Measurements from ENCODE around the gene ME3. TPM values are rescaled to one million over a fixed set of nuclear protein-coding genes. Genes with fewer than 3 reads are reported as not detected.

The ME3 gene
- total and polyA plus RNA-seq, 2 donors (not counting 1 experiment from before 2014, with no cell fraction given) = 1.3 TPM; not detected in 1

DNA sequence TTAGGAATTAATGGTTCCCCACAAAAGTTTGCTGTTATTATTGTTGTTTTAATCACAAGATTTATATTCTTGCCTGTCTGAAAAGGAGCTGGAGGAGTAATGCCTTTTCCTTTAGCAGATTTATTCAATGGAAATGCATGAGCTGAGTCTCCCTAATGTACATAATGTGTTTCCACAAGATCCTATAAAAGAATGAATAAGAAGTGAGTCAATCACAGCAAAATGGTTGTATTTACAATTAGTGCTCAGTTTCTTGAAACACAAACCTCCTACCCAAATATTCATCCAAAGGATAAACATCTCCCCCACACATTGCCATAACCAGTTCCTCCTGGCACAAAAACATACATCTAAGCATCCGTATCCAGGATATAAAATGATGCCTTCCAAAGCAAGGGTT lies 33.3 kb downstream of the ME3 start:
- TF ChIP-seq EZH2 (IDR thresholded peaks at IDR 0.05; ENCODE audit: borderline replicate concordance, insufficient read depth, low read depth, low read length, poor library complexity, severe bottlenecking) = no peak
- TF ChIP-seq, protein P1, sequence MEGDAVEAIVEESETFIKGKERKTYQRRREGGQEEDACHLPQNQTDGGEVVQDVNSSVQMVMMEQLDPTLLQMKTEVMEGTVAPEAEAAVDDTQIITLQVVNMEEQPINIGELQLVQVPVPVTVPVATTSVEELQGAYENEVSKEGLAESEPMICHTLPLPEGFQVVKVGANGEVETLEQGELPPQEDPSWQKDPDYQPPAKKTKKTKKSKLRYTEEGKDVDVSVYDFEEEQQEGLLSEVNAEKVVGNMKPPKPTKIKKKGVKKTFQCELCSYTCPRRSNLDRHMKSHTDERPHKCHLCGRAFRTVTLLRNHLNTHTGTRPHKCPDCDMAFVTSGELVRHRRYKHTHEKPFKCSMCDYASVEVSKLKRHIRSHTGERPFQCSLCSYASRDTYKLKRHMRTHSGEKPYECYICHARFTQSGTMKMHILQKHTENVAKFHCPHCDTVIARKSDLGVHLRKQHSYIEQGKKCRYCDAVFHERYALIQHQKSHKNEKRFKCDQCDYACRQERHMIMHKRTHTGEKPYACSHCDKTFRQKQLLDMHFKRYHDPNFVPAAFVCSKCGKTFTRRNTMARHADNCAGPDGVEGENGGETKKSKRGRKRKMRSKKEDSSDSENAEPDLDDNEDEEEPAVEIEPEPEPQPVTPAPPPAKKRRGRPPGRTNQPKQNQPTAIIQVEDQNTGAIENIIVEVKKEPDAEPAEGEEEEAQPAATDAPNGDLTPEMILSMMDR (IDR thresholded peaks at IDR 0.05) = no peak
- no peak for ATAC-seq (ENCODE audit: low read depth)
- no peak overlapping the region for H3K27ac Mint-ChIP-seq
- H3K27ac ChIP-seq (ENCODE audit: low read length in 2 of 2) = no peak overlapping the region
- intact Hi-C loops (cut with micrococcal nuclease) = no loop called here
- H3K9me3 Mint-ChIP-seq (ENCODE audit: insufficient read depth) = no peaks in the 10 kb centered on the region
- no peaks in the 10 kb centered on the region for H4K20me1 ChIP-seq (ENCODE audit: control insufficient read depth, insufficient read depth, low read length, poor library complexity, severe bottlenecking)
- ChIA-PET CTCF (no interaction called here), POLR2A (no interaction called here)
- no peak overlapping the region for H3K4me3 Mint-ChIP-seq
- no CpG with 5 or more reads among the region's 1 CpG for WGBS (ENCODE audit: insufficient coverage)
- no peak for DNase-seq
- no peaks in the 10 kb centered on the region for H3K4me1 Mint-ChIP-seq
- no peaks in the 10 kb centered on the region for H3K4me1 ChIP-seq (ENCODE audit: control insufficient read depth in 2 of 2, insufficient read depth in 2 of 2, low read length in 2 of 2)
- no peaks in the 10 kb centered on the region for H3K79me2 ChIP-seq (ENCODE audit: control insufficient read depth, insufficient read depth, low read length)
- peaks cover 0 to 1% (median 0%) of the 10 kb centered on the region in 4 experiments for H3K27me3 ChIP-seq (replicated peaks in 1 of 4; ENCODE audit: control extremely low read depth in 1 of 4, control insufficient read depth in 3 of 4, insufficient read depth in 4 of 4, low read length in 3 of 4)
- H3K27me3 Mint-ChIP-seq = peaks cover 17% of the 10 kb centered on the region
- no peaks in the 10 kb centered on the region for H3K9me3 ChIP-seq (ENCODE audit: control extremely low read depth in 1 of 3, control insufficient read depth in 2 of 3, insufficient read depth in 1 of 3, low read length in 2 of 3)
- H3K4me3 ChIP-seq (ENCODE audit: control extremely low read depth in 1 of 5, extremely low read depth in 1 of 5, insufficient read depth in 1 of 5, low read depth in 2 of 5, low read length in 4 of 5) = no peak overlapping the region
- H3K9ac ChIP-seq (ENCODE audit: low read length) = no peak overlapping the region
- no peaks in the 10 kb centered on the region for H3K36me3 ChIP-seq (replicated peaks in 1 of 2; ENCODE audit: control extremely low read depth in 1 of 2, control insufficient read depth in 1 of 2, extremely low read depth in 1 of 2, insufficient read depth in 2 of 2, low read length in 1 of 2)
- no peak overlapping the region for H2AFZ ChIP-seq (ENCODE audit: insufficient read depth, low read depth, low read length, poor library complexity, severe bottlenecking)
- H3K4me2 ChIP-seq (replicated peaks; ENCODE audit: low read depth, low read length, poor library complexity, severe bottlenecking) = no peak overlapping the region

DNA sequence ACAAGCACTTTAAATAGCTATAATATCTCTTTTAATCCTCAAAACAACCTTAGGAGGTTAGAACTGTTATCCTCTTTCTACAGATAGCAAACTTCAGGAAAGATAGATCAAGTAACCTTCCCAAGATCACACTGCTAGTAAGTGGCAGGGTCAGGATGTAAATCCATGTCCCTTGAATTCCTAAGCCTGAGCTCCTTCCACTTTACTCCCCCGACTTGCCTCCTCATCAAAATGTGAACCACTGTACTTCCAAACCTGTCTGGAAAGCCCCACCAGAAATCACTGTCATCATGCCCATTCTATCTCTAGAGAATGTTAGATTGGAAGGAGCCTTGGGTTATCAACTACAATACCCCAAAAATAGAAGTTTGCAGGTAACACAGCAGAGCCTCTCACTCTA lies 33.7 kb downstream of the ME3 start:
- Histone ChIP-seq H3K4me2 (replicated peaks; ENCODE audit: low read depth, low read length, poor library complexity, severe bottlenecking) (no peak overlapping the region), H3K27me3 (replicated peaks in 1 of 4; ENCODE audit: control extremely low read depth in 1 of 4, control insufficient read depth in 3 of 4, insufficient read depth in 4 of 4, low read length in 3 of 4) (no peaks in the 10 kb centered on the region), H3K27ac (ENCODE audit: low read length in 2 of 2) (no peak overlapping the region), H4K20me1 (ENCODE audit: control insufficient read depth, insufficient read depth, low read length, poor library complexity, severe bottlenecking) (no peaks in the 10 kb centered on the region), H3K4me3 (ENCODE audit: control extremely low read depth in 1 of 5, extremely low read depth in 1 of 5, insufficient read depth in 1 of 5, low read depth in 2 of 5, low read length in 4 of 5) (no peak overlapping the region), H3K36me3 (replicated peaks in 1 of 2; ENCODE audit: control extremely low read depth in 1 of 2, control insufficient read depth in 1 of 2, extremely low read depth in 1 of 2, insufficient read depth in 2 of 2, low read length in 1 of 2) (no peaks in the 10 kb centered on the region), H3K79me2 (ENCODE audit: control insufficient read depth, insufficient read depth, low read length) (no peaks in the 10 kb centered on the region), H3K9ac (ENCODE audit: low read length) (no peak overlapping the region), H2AFZ (ENCODE audit: insufficient read depth, low read depth, low read length, poor library complexity, severe bottlenecking) (no peak overlapping the region), H3K4me1 (ENCODE audit: control insufficient read depth in 2 of 2, insufficient read depth in 2 of 2, low read length in 2 of 2) (no peaks in the 10 kb centered on the region), H3K9me3 (ENCODE audit: control extremely low read depth in 1 of 3, control insufficient read depth in 2 of 3, insufficient read depth in 1 of 3, low read length in 2 of 3) (no peaks in the 10 kb centered on the region)
- no peaks in the 10 kb centered on the region for H3K4me1 Mint-ChIP-seq
- intact Hi-C loops (cut with micrococcal nuclease) = no loop called here
- DNase-seq (no peak), ATAC-seq (ENCODE audit: low read depth) (no peak)
- no CpG with 5 or more reads among the region's 1 CpG for WGBS (ENCODE audit: insufficient coverage)
- H3K9me3 Mint-ChIP-seq (ENCODE audit: insufficient read depth) = no peaks in the 10 kb centered on the region
- H3K27ac Mint-ChIP-seq = no peak overlapping the region
- H3K4me3 Mint-ChIP-seq = no peak overlapping the region
- TF ChIP-seq EZH2 (IDR thresholded peaks at IDR 0.05; ENCODE audit: borderline replicate concordance, insufficient read depth, low read depth, low read length, poor library complexity, severe bottlenecking) = no peak
- TF ChIP-seq, protein P1 (IDR thresholded peaks at IDR 0.05) = no peak
- ChIA-PET POLR2A (no interaction called here), CTCF (no interaction called here)
- peaks cover 15% of the 10 kb centered on the region for H3K27me3 Mint-ChIP-seq
